HepG2 (cell line): Measurements from ENCODE around the gene KCNH6. TPM values are rescaled to one million over a fixed set of nuclear protein-coding genes. Genes with fewer than 3 reads are reported as not detected.

Source experiments
- ARID4A ChIP-seq: sonication (generic); formaldehyde crosslinking; IDR thresholded peaks from 2 replicates; pipeline ENCODE4 v1.5.0; 2020; ENCODE audit warnings: mild to moderate bottlenecking, missing genetic modification reagents, borderline replicate concordance
- ARNT ChIP-seq: fragments of 450-650 bp; IDR thresholded peaks from 2 replicates; pipeline ENCODE4 v1.6.1; 2017
- BCL3 ChIP-seq: sonication (generic); formaldehyde crosslinking; IDR thresholded peaks from 2 replicates; pipeline ENCODE4 v1.5.1; 2020; ENCODE audit warnings: mild to moderate bottlenecking, missing genetic modification reagents, moderate library complexity
- CENPX ChIP-seq: sonication (generic); formaldehyde crosslinking; IDR thresholded peaks from 2 replicates; pipeline ENCODE4 v1.9.0; 2021; ENCODE audit warnings: mild to moderate bottlenecking, missing genetic modification reagents, moderate library complexity
- DMTF1 ChIP-seq: sonication (generic); formaldehyde crosslinking; IDR thresholded peaks from 2 replicates; pipeline ENCODE4 v1.4.0; 2020; ENCODE audit warnings: mild to moderate bottlenecking, missing genetic modification reagents
- GLI4 ChIP-seq: sonication (generic); formaldehyde crosslinking; IDR thresholded peaks from 2 replicates; pipeline ENCODE4 v1.5.1; 2020; ENCODE audit warnings: missing genetic modification reagents, mild to moderate bottlenecking, moderate library complexity, borderline replicate concordance
- HMGXB3 ChIP-seq: sonication (generic); formaldehyde crosslinking; IDR thresholded peaks from 2 replicates; pipeline ENCODE4 v1.4.0; 2020; ENCODE audit warnings: missing genetic modification reagents, borderline replicate concordance
- KDM5B ChIP-seq: sonication (generic); formaldehyde crosslinking; IDR thresholded peaks from 2 replicates; pipeline ENCODE4 v1.4.0; 2020; ENCODE audit warnings: missing genetic modification reagents, mild to moderate bottlenecking, borderline replicate concordance
- MAZ ChIP-seq, 2 experiments: sonication (generic) in 1 of 2; formaldehyde crosslinking in 1 of 2; IDR thresholded peaks; 2 replicates each; pipeline versions ENCODE4 v1.5.0 to v1.6.1; 2012 to 2020; ENCODE audit warnings: low read depth in 2 of 2, mild to moderate bottlenecking in 2 of 2, borderline replicate concordance in 1 of 2, improper control_type of control experiment in 1 of 2, low read length in 1 of 2, missing genetic modification reagents in 1 of 2, moderate library complexity in 1 of 2
- TBL1XR1 ChIP-seq: fragments of 150-350 bp; IDR thresholded peaks from 2 replicates; pipeline ENCODE4 v1.6.1; 2014; ENCODE audit warnings: borderline replicate concordance, low read length; ENCODE audit not compliant: partially characterized antibody
- TIGD3 ChIP-seq: sonication (generic); formaldehyde crosslinking; IDR thresholded peaks from 2 replicates; pipeline ENCODE4 v1.5.1; 2020; ENCODE audit warnings: mild to moderate bottlenecking, missing genetic modification reagents, borderline replicate concordance
- ZNF343 ChIP-seq: sonication (generic); formaldehyde crosslinking; IDR thresholded peaks from 2 replicates; pipeline ENCODE4 v1.4.0; 2020; ENCODE audit warnings: mild to moderate bottlenecking, missing genetic modification reagents
- ZNF543 ChIP-seq: sonication (generic); formaldehyde crosslinking; IDR thresholded peaks from 2 replicates; pipeline ENCODE4 v1.4.0; 2020; ENCODE audit warnings: mild to moderate bottlenecking, missing genetic modification reagents
- polyA plus RNA-seq, 8 experiments: library from polyadenylated mRNA; depleted of rRNA in 3 of 8; stranded (reverse) in 7 of 8; unstranded in 1 of 8; fragments of >200 nt; fragmentation: Illumina TruSeq in 4 of 8; extraction: Trizol in 4 of 8; gene quantifications; 2 replicates each; pipeline versions ENCODE4 v1.2.1 to v1.2.3, GENCODE V29; 2011 to 2016; ENCODE audit warnings: low read depth in 4 of 8, missing spikeins in 1 of 8, mixed read lengths in 1 of 8; ENCODE audit not compliant: insufficient read depth in 1 of 8
- total RNA-seq, 5 experiments: library from RNA; depleted of rRNA; stranded (reverse); fragments of >200 nt; fragmentation: Illumina TruSeq; extraction: Trizol; gene quantifications; 2 replicates each; pipeline ENCODE4 v1.2.3, GENCODE V29; 2016; ENCODE audit warnings: low read depth in 1 of 5

KCNH6 gene
- total and polyA plus RNA-seq, 2 of the 13 experiments (the other 11 are each of a cell fraction or from before 2014, with no cell fraction given), result 0.05 to 0.18 TPM

GRCh38 chr17:63578027-63578768, 55.0 kb downstream of the KCNH6 start (continued):
- TF ChIP-seq BCL3 (CRISPR knock-in tag) (no peak; the same call in 1 of the 2 replicates), ARID4A (CRISPR knock-in tag) (peak; percentile 85), HMGXB3 (CRISPR knock-in tag) (0 out of 2 replicates have a peak, but pooled peaks have one; percentile 3), CENPX (no peak), DMTF1 (CRISPR knock-in tag) (no peak), TBL1XR1 (no peak), TIGD3 (CRISPR knock-in tag) (no peak), ZNF543 (CRISPR knock-in tag) (peak; percentile 67; the same call in 1 of the 2 replicates), ARNT (no peak), KDM5B (CRISPR knock-in tag) (peak; percentile 57; the same call in 1 of the 2 replicates), GLI4 (CRISPR knock-in tag) (no peak; the same call in 1 of the 2 replicates), MAZ (IDR thresholded peaks at IDR 0.05; ENCODE audit: borderline replicate concordance, low read depth, low read length) (no peak), MAZ (CRISPR knock-in tag; IDR thresholded peaks at IDR 0.05; ENCODE audit: low read depth) (no peak; the same call in 1 of the 2 replicates), ZNF343 (CRISPR knock-in tag) (peak; percentile 63; the same call in 1 of the 2 replicates)
